ENCODE measurements around the gene SLC7A6.

The SLC7A6 gene

DNA sequence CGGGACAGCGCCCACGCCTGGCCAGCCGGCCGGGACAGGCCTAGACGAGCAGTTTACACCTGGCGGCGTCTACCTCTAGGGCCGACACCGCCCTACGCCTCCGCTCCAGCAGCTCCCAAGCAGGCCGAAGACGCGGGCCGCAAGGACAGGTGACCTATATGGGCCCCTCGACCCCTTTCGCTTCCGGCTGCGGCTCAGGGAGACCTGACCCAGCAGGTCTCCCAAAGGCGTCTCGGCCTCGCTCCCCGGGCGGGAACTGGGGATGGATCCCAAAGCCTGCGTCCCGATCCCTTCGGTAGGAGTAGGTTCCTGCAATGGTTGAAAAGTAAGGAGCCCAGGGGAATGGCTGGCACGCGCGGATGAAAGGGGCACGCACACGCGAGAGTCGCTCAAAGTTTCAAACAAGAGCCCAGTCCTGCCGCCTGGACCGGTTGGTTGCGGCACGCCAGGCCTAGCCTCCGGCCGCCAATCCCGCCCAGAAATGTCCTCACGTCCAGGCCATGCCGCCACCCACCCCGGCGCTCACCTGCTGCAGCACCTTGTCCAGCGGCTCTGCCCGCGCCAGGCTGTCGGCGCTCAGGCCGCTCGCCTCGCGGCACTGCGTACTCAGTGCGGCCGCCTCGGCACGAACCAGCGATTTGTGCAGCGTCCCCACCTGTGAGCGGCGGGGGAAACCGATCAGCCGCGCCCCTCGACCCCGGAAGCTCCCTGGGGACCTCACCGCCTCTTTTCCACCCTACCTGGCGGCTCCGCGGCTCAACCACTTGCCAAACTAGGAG is 29.0 kb upstream of the SLC7A6 start:
- peak; percentile 70 for DNase-seq (ENCODE audit: low spot score)

DNA sequence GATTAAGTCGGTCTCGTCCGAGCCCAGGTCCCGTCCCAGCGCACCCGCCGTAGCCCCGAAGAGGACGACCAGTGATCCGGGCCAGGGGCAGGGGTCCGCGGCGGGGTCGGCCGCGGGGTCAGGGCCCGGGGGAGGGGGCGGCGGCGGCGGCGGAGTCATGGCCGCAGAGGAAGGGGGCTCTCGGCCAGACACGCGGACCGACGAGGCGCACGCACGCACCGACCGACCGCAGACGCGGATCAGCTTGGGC is 28.5 kb upstream of the SLC7A6 start, which contains the start of gene ESRP2:
Gene ESRP2, minus strand, starts transcription at position 241 of the 250 bp plus-strand sequence. Its CDS starts 82 bp downstream, at position 159.
- DNase-seq (ENCODE audit: low spot score) = peak; percentile 71

DNA sequence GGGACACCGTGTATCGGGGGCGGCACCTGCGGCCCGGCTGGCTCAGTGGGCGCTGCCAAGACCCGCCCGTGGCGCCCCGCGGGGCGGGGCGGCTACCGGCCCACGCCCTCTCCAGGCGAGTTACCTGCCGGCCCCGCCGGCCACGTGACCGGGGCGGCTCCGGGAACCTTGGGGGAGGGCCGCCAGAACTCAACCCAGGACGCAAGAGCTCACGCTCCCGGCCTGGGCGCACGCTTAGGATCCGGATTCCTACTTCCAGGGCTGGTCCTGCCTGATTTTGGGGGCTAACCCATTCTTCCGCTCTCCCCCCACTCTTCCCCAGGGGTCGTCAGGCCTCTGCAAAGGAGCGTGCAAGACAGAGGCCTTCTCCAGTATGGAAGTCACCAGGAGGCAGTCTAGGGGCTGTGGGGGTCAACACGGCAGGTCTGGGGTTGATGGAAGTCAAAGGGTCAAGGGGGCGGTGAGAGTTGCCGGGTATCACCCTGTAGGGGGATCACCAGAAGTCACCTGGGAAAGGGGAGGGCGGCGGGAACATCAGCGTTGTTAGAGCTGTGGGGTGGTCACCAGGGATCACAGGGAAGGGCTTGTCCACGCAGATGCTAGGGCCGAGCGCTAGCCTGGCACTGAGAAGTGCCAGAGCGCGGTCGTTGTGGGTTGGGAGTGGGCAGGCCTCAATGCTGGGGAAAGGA is 28.0 kb upstream of the SLC7A6 start:
- DNase-seq (ENCODE audit: low spot score) = no peak

DNA sequence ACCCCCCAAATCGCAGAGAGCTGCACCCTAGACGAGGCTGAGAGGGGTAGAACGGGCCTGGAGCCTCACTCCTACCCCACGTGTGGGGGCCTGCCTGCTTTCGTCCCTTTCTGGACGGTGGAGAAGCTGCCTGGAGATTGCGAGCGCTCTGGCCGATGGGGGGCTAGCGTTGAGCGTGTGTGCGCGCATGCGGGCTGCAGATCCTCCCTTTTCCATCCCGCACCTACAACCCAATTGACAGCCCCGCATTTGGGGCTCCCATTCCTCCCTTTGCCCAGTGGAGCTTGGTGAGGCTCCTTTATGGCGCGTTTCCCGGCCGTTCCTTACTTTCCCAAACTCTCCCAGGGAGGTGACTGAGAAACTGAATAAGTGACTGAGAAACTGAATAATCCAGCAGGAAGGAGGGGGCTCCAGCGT is 27.5 kb upstream of the SLC7A6 start:
- DNase-seq (ENCODE audit: low spot score) = no peak

DNA sequence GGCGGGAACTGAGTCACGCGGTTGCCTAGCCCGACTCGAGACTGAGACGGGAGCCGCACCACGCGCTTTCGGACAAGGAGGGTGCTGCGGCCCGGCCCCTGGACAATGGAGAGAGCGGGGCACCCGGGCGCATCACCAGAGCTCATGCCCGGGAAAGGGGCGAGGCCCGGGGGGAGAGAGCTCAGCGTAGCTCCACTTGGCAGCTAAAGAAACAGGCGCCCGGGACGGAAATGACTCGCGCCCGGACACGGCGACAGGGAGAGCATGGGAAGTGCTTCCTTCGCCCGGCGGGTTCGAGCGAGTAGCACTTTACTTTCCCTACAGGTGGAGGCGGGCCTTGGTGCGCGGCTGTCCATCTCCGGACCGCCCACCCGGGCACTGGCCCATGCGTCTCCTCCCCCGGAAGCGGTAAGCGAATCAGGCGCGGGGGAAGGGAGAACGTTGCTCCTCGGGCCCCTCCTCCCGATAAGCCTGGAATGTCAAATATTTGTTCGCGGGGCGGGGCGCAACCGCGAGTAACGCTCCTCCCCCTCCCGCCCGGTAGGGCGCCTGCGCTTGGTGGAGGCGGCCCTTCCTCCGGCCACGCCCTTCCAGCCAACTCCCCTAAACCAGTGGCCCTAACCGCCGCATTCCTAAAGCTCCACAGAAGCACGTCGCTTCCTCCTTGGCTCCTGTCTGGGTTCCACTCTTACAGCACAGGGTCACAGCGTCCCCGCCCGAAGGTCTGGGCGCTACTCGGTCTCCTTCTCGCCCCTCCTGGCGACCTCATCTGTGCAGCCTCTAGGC is 26.9 kb upstream of the SLC7A6 start:
- peak; percentile 98 for DNase-seq (ENCODE audit: low spot score)

DNA sequence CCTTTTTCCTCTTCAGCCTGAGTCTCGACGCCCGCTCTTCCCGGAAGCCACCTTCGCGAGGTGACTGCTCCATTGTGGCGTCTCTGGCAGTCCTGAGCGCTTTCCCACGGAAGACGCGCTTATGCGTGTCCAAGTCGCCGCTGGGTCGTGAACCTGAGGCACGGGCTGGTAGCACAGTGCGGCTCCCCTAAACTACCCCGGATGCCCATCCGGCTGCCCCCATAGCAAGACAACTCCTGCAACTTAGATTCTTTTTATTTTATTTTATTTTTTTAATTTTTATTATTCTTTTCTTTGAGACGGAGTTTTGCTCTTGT is 26.3 kb upstream of the SLC7A6 start:
- DNase-seq (ENCODE audit: low spot score) = no peak

DNA sequence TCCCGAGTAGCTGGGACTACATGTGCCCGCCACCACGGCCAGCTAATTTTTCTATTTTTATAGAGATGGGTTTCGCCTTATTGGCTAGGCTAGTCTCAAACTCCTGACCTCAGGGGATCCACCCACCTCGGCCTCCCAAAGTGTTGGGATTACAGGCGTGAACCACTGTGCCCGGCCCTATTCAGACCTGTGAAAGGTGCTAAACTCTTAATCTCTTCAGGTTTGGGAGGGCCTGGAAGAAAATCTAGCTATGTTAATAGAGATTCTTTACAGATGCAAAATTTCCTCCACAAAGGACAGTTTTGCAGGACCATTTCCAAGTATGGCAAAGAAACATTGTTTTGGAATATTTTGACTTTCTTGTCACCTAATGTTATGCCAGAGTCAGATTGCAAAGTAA is 22.2 kb upstream of the SLC7A6 start:
- no peak for DNase-seq (ENCODE audit: low spot score)

DNA sequence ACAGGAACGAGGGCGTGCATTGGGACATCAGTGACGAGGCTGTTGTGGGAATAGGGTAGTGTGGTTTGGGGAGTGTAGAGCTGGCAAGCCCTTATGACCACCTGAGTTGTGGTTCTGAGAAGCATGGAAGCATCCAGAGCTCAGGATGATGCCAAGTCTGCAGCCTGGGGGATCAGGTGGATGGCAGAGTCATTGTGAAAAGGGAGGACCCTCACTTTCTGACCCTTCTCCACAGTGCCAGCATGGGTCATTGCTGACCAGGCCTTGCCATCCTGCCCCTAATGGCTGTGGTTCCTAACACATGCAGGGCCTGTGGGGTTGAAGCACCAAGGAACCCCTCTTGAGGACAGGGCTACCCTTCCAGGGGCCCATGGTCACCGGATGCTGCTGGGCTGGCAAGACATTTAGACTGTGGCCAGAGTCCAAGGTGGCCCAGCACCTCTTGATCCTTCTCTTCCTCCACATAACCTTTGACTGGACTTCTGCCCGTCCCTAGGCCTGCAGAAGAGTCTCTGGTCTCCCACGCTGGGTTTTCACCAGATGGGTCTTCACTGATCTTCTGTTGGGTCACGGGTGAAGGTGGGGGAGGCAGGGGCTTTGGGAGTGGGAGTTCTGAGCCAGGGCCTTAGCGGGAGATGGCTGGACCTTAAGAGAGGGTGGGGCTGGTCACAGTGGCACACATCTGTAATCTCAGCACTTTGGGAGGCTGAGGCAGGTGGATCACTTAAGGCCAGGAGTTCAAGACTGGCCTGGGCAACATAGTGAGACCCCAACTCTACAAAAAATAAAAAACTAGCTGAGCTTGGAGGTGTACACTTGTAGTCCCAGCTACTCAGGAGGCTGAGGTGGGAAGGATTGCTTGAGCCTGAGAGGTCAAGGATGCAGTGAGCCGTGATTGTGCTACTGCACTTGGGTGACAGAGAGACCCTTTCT is 21.1 kb upstream of the SLC7A6 start:
- no peak for DNase-seq (ENCODE audit: low spot score)

DNA sequence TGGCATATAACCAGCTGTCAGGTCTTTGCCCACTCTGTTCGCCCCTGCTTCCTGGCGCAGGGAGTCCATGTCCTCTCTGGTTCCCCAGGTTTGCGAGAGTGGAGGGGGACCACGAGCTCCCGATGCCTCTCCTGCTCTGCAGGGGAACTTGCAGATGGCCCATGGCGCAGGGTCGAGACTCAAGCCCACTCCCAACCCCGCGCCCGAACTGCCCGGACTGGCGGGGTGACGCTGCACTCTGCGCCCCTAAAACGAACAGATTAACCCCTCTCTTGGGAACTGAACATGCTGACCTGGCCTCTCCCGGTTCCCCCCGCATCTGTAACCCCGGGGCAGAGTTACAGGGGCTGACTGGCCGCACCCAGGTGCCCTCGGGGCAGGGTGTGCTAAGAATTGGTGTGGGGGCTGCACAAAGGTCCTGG is 19.8 kb upstream of the SLC7A6 start:
- DNase-seq (ENCODE audit: low spot score) = no peak

DNA sequence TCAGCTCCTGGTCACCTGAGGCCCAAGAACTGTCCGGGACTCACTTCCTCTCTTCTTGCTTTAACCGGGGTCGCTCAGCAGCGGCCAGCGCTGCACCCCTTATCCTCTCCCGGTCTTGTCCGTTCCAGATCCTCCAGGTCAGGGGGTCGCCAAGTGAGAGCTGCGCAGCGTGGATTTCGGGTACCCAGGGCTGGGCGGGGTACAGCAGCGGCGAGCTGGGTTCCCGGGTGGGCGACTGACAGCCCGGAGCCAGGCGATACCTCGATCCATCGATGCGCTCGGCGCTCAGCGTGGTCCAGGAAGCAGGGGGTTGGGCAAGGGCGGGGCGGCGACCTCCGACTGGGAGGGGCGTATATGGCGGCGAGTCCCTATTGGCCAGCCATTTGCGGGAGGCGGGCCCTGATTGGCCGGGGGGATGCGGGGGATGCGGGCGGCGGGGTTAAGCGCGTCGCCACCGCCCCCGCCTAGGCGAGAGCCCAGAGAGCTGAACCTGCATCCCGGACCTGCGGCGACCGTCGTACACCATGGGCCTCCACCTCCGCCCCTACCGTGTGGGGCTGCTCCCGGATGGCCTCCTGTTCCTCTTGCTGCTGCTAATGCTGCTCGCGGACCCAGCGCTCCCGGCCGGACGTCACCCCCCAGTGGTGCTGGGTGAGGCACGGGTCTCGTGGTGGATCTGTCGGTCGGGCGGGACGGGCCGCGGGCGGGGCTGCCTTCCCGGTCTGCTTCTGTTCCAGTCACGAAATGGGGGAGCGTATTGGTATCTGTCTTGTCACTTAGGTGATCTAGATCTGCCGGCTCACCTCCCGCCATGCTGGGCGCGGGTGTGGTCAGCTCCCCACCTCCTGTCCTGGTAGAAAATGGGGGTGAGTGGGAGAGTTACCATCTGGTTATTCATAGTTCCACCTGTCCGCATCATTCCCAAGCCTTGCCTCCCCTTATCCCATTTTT is 19.1 kb upstream of the SLC7A6 start, which contains the start of gene PLA2G15:
Gene PLA2G15, plus strand, starts transcription at position 471 of the 951 bp plus-strand sequence. Its CDS starts 54 bp downstream, at position 525.
- peak; percentile 98 for DNase-seq (ENCODE audit: low spot score)

DNA sequence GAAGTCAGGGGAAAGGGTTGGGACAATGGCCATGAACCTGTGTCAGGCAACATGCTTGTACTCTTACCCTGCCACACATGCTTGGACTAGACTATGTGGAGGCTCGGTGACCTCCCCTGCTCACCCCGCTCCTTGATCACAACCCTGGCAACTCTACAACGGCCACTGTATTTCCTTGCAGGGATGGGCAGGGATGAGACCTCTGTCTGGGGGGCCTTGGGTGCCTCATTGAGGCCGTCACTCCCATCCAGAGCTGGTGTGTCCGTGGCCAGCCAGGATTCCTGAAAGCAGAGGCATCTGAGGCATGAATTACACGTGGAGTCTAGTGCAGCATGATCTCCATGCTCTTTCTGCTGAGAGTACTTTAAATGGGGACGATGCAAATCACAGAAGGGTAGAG is 18.2 kb upstream of the SLC7A6 start:
- DNase-seq (ENCODE audit: low spot score) = no peak

DNA sequence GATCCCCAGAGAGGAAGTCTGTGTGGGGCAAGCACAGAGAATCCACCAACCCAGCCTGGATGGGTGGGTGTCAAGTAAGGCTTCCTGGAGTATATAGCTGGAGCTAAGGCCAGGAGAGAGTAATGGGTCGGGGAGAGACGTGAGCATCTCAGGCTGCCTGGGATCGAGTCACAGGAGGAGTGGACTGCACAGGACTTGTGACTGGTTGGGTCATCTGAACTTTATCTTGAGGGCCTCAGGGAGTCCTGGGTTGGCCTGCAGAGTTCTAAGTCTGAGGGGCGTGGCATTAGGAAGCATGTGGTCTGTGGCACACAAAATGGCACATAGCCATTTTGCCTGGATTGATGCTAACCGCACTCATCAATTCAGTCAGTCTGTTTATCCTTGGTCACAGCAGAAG is 17.7 kb upstream of the SLC7A6 start:
- no peak for DNase-seq (ENCODE audit: low spot score)

DNA sequence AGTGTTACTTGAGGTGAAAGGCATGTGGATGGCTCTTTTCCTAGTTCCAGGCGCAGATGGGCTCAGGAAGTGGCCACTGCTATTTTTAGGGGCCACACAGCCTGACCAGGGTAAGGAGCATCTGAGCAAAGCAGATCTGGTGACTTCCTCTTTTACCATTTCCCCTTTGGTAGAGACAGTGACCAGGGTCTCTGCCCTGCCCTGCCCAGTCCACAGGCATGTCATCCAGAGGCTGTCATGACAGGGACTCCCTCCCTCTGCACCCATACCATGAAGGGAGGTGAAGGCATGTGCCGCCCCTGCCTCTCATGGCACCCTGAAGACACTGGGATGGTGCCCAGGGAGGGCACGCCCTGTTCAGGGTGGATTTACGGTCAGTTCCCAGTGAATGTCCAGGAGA is 16.9 kb upstream of the SLC7A6 start:
- DNase-seq (ENCODE audit: low spot score) = no peak

DNA sequence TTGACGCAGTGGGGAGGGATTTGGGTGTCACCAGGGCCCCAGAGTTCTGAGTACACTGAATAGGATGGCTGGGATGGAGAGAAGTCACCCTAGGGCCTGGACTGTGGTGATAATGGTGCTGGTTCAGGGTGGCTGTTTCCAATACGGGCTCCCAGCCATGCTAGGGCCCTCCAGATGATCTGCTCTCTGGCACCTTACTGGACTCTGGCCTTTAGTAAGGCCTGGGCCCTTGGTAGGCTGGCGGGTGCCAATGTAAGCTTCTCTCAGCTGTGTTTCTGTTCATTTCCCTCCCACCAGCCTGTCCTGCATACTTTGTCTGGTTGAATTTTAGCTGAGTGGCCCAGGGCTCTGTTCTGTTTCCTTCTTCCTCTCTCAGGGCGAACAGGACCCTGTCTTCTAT is 16.4 kb upstream of the SLC7A6 start:
- no peak for DNase-seq (ENCODE audit: low spot score)

DNA sequence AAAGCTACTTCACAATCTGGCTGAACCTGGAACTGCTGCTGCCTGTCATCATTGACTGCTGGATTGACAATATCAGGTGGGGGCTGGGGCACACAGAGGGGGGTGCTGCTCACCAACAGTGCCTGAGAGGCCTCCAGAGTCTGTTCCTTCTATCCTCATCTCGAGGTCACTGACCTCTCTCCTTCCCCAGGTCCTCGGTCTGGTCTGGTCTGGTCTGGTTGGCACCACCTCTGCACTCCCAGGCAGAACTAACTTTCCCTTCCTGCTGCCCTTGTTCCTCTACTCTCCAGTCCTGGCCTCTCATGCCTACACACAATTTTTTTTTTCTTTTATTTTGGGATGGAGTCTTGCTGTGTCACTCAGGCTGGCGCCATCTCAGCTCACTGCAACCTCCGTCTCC is 15.0 kb upstream of the SLC7A6 start:
- DNase-seq (ENCODE audit: low spot score) = no peak

DNA sequence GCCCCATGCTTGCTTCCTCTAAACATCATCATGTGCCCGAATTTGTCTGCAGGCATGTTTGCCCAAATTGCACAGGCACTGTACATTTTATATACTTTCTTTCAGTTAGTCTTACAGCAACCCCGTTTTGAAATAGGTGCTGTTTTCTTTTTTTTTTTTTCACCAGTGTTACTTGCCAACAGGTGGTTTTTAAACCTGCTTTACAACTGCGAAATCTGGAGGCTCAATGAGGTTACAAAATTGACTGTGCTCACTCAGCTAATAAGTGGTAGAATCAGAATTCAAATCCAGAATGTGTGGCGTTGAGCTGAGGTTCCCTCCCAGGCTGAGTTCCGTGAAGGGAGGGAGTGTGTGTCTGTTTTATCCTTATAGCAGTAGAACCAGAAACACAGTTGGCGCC is 13.4 kb upstream of the SLC7A6 start:
- DNase-seq (ENCODE audit: low spot score) = no peak

DNA sequence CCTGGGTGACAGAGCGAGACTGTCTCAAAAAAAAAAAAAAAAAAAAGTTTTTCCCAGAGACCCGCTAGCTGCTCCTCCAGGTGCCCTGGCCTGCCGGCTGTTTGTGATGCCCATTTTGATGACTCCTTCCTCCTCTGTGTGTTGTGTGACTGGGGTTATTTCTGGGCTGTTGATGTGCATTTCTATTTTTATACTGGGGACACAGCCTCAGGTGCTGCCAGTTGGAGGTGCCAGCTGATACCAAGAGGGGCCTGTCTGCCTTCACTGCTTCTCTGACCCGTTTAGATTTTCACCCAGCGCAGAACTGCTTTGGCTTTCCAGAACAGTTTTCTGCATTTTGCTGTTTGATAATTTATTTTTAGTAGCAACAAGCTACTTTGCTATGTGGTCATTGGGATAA is 12.5 kb upstream of the SLC7A6 start:
- DNase-seq (ENCODE audit: low spot score) = no peak

DNA sequence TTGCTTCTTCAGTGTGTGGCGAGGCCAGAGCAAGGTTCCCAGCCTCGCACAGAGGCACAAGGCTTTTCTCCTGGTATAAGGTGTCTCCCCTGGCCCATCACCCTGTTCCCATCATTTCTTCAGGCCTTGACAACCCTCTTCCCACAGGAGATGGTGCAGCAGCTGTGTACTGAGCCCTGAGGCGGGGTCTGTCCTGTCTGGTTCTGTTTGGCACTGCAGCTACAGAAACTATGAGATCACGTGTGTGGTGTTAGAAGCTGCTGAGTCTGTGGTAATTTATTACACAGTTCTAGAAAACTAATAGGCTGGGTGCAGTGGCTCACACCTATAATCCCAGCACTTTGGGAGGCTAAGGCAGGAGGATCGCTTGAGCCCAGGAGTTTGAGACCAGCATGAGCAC is 11.9 kb upstream of the SLC7A6 start:
- no peak for DNase-seq (ENCODE audit: low spot score)

DNA sequence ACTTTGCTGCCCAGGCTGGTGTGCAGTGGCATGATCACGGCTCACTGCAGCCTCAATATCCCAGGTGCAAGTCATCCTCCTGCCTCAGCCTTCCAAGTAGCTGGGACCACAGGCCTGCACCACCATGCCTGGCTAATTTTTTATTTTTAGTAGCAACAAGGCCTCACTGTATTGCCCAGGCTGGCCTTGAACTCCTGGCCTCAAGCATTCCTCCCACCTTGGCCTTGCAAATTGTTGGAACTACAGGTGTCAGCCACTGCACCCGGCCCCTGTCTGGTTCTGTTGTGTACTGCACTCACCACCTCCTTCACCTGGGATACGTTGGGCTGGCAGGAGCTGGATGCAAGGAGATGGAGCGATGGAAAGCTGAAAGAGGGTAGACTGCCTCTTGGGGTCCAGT is 10.6 kb upstream of the SLC7A6 start:
- DNase-seq (ENCODE audit: low spot score) = no peak

DNA sequence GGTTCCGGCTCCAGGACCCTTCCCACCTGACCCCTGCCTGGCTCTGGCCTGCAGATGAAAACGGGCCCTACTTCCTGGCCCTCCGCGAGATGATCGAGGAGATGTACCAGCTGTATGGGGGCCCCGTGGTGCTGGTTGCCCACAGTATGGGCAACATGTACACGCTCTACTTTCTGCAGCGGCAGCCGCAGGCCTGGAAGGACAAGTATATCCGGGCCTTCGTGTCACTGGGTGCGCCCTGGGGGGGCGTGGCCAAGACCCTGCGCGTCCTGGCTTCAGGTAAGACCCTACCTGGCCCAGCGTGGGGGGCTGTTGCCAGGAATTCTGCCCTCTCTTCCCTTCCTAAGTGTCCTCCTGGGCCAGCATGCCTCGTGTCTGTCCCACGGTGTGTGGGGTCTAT is 8.6 kb upstream of the SLC7A6 start:
- DNase-seq (ENCODE audit: low spot score) = no peak
